ENCODE data around the gene TNFRSF13B. TPM values are rescaled to one million over a fixed set of nuclear protein-coding genes. Genes with fewer than 3 reads are reported as not detected.
"Not testable (repeated sequence)": the region's sequence is repeated elsewhere in the genome, so short reads cannot be mapped to it uniquely, and the experiment has no call there.

The TNFRSF13B gene
- total RNA-seq, 1 experiment from 2014 or later: not detected

DNA sequence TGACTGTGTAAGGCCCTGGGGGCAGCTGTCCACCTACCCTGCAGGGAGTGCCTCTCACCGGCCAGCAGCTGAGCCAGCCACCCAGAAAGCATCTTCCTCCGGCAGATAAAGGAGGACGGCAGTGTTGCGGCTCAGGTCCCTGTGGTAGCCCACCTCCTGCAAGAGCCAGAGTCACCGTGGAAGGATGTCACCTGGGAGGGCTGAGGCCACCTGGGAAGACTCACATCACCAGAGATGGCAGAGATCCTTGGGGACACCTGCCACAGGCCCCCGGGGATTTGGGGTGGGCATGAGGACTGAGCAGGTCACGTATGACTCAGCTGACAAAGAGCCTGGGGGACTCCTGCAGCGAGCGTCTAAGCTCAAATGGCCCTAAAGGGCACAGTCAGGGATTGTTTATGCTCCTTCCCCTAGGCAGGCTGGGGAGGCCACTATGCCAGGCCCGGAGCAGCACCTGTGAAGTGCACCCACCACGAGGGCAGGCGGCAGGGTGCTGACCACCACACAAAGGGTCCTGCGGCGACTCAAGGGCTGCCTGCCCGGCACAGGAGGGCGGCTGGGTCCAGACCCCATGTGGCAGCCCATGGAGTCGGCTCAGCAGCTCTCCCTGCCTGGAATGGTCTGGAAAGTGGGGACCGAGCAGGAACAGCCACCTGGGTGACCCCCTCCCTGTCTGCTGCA is 44.1 kb downstream of the TNFRSF13B start:
- DNase-seq (ENCODE audit: low read depth): no peak

GRCh38 chr17:16926571-16927451 is 45.1 kb downstream of the TNFRSF13B start:
- DNase-seq (ENCODE audit: low read depth): peak; percentile 45

DNA sequence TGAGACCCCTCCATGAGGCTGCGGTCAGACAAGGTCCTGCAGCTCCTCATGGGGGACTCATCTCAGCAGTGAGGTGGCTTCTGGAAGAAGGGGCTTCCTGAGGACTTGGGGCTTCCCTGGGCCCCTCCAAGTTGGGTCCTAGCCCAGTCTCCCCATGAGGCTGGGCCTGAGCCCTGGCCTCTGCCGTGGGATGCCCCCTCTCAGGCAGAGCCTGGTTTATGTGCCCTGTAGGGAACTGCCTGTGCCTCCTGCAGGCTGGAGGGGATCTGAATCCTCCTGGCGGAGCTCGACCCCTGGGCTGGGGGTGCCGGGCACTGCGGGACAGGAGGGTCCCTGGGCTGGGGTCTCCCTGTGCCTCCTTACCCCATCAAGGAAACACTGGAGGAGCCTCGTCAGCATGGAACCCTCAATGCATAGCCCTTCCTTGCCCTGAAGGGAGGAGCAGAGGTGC is 45.8 kb downstream of the TNFRSF13B start:
- no peak for DNase-seq (ENCODE audit: low read depth)

GRCh38 chr17:16925461-16926060 is 46.4 kb downstream of the TNFRSF13B start:
- DNase-seq (ENCODE audit: low read depth): no peak

DNA sequence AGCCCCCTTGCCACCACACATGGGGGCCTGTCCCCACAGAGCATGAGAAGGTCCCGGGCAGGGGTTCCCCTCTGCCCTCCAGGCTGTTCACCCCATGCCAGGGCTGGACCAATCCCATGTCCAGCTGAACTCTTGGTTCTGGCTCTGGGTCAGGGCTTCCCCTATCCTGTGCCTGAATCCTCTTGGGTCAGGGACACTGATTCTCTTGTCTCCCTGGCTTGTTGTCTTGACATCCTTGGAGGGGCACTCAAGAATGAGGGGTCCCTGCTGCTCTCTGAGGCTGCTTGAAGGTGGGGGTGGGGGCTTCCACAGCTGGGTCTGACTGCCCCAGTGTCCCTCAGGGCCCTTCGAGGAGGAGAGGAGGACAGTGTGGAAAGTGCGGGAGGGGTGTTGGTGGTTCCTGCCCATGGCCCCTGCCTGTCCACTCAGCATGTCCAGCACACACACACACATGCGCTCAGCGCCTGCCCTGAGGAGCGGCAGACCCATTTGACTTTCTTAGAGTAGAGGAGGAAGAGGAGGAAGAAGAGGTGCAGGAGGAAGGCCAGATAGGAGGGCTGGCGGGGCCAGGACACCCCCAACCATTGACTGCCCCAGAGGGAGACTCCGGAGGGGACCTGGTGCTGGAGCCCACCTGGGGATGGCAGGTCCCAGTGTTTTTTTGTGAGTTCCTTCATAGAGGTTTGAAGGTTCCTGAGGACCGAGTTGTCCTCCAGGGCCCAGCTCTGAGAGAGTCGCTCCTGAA is 47.0 kb downstream of the TNFRSF13B start:
- no peak for DNase-seq (ENCODE audit: low read depth)

DNA sequence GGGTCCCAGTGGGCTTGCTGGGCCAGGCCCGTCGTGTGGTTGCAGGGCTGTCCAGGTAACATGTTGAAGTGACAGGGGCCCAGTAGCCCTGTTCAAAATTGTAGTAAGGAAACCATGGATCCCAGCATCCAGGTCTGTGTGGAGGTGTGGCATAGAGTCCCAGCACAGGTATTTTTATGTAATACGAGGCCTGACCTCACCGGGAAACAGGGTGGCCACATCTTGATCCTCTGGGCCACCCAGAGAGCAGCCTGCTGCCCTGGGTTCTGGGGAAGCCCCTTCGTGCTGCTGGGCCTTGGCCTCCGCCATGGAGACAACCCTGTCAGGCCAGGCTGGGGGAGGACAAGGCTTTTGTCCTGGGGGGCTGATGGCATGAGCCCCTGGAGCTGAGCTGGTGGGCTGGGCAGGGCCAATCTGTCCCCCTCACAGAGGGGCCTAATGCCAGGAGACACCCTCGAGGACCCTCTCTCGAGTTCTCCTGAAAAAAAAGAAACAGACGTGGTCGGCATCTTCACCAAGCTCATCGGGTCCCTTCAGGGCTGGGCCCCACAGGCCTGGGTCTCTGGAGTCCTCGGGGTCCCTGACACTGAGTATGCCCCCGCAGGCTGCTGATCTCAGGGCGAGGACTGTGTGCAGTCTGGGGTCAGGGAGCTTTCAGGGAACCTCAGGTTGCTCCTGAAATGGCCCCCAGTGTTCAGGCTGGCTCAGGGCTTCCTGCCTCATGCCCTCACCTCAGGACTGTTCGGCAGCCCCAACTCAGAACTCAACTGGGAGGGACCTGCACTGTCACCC is 47.8 kb downstream of the TNFRSF13B start:
- no peak for DNase-seq (ENCODE audit: low read depth)

- no peak for DNase-seq (ENCODE audit: low read depth)
Observed at GRCh38 chr17:16923097-16923903, 48.6 kb downstream of the TNFRSF13B start.

DNA sequence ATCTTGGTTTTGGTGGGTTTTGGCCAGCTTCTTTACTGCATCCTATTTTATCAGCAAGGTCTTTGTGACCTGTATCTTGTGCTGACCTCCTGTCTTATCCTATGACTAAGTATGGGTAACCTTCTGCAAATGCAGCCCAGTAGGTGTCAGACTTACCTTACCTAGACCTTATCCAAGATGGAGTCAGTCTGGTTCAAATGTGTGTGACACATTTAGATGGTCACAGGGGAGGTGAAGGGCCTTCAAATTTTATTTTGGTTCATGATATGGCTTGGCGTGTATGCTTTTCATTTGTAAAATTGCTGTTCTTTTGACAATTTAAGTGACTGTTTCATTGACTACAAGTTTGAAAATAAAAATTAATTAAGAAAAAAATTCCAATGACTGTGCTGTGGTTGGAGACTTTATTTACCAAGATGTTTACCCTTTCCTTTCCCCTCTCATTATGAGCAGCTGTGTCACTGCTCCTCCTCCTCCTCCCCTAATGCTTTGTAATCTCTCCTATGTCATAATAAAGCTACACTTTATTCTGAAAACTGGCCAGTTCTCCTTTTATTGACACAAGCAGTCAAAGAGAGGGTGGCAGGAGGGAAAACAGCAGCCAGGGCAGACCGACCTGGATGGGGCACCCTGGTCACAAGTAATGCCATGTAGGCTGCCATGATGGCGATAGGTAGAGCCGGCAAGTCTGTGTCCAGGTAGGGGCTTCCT is 49.4 kb downstream of the TNFRSF13B start:
- no peak for DNase-seq (ENCODE audit: low read depth)

DNA sequence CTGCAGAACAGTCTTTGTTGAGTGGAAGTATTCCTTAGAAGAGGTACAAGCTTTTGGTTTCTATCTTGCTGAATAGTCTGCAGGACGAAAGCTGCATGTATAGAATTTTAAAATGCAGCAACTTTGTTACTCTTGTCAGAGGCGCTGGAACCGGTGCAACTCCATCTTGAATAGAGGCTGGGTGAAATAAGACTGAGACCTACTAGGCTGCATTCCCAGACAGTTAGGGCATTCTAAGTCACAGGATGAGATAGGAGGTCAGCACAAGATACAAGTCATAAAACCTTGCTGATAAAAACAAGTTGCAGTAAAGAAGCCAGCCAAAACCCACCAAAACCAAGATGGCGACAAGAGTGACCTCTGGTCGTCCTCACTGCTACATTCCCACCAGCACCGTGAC is 50.5 kb downstream of the TNFRSF13B start:
- not testable (repeated sequence) for DNase-seq (ENCODE audit: low read depth)

GRCh38 chr17:16920628-16921020 is 51.3 kb downstream of the TNFRSF13B start:
- DNase-seq (ENCODE audit: low read depth): no peak

DNA sequence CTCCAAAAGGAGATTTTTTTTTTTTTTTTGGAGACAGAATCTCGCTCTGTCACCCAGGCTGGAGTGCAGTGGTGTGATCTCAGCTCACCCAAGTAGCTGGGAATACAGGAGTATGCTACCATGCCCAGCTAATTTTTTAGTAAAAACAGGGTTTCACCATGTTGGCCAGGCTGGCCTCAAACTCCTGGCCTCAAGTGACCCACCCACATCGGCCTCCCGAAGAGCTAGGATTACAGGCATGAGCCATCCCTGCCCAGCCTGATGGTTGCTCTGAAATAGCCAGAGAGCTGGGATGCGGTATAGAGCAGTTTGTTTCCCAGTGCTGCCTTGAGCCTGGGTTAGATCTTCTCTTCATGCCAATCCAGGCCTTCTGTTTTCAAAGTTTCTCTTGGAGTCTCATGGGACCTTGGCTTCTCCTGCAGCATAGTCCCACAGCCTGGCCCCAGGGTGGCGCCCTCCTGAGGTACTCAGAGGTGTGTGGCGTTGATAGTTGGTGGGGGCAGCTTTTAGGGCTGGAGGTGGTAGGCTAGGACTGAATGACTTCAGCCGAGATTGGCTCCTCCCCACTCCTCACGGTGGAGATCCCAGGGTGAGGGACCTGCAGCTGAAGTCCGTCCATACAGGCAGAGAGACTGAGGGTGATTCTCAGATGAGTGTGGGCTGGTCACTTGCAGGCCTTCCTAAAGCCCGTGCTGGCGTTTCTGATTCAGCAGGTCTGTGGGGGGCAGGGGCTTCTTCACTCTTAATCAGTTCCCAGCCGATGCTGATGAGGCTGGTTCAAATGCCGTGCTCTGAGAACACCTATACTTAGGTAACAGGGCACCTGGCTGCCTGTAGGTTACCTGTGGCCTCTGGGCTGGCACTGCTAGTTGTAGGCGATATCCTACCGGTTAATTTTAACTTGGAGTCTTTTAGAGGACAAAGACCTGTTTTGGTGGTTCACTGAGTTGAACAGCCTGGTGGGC is 52.0 kb downstream of the TNFRSF13B start:
- no peak for DNase-seq (ENCODE audit: low read depth)

DNA sequence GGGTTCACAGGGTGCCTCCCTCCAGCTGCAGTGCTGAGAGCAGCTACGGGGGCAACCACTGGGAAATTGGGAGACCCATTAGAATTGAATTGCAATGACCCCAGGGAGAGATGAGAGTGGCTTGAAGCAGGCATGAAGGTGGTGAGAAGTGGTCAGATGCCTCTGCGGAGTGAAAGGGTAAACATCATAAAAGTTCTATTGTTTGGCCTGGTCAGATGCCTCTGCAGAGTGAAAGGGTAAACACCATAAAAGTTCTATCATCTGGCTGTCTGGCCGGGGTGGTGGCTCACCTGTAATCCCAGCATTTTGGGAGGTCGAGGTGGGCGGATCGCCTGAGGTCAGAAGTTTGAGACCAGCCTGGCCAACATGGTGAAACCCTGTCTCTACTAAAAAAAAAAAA is 53.5 kb downstream of the TNFRSF13B start:
- DNase-seq (ENCODE audit: low read depth): no peak

GRCh38 chr17:16917671-16918394 is 54.1 kb downstream of the TNFRSF13B start:
- no peak for DNase-seq (ENCODE audit: low read depth)

DNA sequence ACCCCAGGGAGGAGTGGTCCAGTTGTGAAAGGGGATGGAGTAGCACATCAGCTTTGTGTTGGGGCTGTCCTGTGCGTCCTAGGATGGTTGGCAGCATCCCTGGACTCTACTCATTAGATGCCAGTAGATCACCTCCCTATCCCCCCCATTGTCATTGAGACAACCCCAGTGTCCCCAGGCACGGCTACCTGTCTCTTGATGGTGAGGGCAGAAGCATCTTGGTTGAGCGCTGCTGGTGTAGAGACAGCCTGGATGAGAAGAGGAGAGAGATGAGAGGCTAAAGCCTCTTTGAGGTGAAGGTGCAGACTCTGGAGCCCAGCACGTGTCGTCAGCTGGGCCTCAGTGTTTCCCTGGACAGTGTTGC is 55.4 kb downstream of the TNFRSF13B start:
- DNase-seq (ENCODE audit: low read depth): no peak

DNA sequence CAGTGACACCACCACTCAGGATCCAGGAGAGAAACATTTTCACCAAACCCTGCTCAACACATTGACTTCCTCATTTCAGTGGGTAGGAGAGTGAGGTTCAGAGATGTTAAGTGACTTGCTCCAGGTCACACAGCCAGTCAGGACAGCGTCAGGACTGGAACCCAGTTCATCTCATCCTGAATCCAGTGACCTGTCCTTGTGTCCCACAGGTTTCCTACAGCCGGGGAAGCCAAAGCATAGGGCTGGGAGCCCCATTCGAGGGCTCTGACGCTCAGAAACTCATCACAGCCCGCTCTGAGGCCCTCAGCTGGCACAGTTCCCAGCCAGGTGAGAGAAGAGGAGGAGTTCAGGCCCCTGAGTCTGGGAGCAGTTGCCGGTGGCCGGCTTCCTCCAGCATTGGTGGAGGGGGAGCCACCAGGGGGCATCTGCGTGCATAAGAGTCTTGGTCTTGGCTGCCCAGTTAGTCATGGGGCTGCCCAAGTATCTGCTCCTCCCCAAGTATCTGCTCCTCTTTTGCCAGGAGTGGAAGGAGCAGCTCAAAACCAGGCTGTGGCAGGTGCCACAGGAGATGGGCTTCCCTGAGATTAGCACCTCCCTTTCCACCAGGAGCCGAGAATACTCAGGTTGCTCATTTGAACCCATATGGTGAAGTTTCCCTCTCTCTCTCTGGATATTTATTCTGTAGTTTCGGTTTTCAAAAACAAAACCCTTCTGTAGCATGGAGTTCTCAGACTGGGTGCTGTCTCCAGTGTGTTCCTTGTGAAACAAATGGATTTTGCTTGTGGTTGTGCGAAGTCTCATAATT is 56.0 kb downstream of the TNFRSF13B start:
- peak; percentile 50 for DNase-seq (ENCODE audit: low read depth)

DNA sequence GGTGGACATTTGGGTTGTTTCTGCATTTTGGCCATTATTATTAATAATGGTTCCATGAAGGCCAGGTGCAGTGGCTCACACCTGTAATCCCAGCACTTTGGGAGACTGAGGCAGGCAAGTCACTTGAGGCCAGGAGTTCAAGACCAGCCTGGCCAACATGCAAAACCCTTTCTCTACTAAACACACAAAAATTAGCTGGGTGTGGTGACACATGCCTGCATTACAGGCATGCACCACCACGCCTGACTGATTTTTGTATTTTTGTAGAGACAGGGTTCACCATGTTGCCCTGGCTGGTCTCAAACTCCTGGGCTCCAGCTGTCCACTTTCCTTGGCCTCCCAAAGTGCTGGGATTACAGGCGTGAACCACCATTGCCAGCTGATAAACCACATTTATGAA is 58.5 kb downstream of the TNFRSF13B start:
- DNase-seq (ENCODE audit: low read depth): no peak

Data from HT1080 (cell line).